ENCODE measurements around the gene PDE6B.

GRCh38 chr4:655464-656151 is 30.2 kb downstream of the PDE6B start:
- TF ChIP-seq, protein P1, sequence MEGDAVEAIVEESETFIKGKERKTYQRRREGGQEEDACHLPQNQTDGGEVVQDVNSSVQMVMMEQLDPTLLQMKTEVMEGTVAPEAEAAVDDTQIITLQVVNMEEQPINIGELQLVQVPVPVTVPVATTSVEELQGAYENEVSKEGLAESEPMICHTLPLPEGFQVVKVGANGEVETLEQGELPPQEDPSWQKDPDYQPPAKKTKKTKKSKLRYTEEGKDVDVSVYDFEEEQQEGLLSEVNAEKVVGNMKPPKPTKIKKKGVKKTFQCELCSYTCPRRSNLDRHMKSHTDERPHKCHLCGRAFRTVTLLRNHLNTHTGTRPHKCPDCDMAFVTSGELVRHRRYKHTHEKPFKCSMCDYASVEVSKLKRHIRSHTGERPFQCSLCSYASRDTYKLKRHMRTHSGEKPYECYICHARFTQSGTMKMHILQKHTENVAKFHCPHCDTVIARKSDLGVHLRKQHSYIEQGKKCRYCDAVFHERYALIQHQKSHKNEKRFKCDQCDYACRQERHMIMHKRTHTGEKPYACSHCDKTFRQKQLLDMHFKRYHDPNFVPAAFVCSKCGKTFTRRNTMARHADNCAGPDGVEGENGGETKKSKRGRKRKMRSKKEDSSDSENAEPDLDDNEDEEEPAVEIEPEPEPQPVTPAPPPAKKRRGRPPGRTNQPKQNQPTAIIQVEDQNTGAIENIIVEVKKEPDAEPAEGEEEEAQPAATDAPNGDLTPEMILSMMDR (conservative IDR thresholded peaks at IDR 0.05 in 1 of 2, IDR thresholded peaks at IDR 0.05 in 1 of 2; ENCODE audit: extremely low read depth in 1 of 2, insufficient read depth in 1 of 2, low read depth in 1 of 2, low read length in 2 of 2), result no peak
- no peak for TF ChIP-seq EZH2 (IDR thresholded peaks at IDR 0.05; ENCODE audit: borderline replicate concordance, low read length)
